ENCODE data around the gene SMURF1.

SMURF1 gene

DNA sequence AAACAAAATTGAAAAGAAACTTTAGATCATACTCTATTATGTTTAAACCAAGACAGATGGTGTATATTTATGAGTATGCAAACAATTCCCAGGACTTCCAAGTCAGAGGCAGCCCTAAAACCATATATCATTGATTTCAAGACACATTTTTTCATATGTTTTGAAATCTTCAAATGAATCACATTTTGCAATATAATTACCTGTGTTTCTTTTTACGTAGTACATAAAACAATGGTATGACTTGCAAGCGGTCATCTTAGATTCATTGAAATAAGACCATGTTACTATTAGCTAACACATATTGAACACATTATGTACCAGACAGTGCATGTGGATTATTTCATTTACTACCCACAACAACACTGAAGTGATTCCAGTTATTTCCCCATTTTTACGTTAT, 14.9 kb downstream of the SMURF1 start:
- H3K4me1 ChIP-seq (ENCODE audit: control insufficient read depth, insufficient read depth, low read length, unreplicated experiment), result peaks cover 45% of the 10 kb centered on the region

DNA sequence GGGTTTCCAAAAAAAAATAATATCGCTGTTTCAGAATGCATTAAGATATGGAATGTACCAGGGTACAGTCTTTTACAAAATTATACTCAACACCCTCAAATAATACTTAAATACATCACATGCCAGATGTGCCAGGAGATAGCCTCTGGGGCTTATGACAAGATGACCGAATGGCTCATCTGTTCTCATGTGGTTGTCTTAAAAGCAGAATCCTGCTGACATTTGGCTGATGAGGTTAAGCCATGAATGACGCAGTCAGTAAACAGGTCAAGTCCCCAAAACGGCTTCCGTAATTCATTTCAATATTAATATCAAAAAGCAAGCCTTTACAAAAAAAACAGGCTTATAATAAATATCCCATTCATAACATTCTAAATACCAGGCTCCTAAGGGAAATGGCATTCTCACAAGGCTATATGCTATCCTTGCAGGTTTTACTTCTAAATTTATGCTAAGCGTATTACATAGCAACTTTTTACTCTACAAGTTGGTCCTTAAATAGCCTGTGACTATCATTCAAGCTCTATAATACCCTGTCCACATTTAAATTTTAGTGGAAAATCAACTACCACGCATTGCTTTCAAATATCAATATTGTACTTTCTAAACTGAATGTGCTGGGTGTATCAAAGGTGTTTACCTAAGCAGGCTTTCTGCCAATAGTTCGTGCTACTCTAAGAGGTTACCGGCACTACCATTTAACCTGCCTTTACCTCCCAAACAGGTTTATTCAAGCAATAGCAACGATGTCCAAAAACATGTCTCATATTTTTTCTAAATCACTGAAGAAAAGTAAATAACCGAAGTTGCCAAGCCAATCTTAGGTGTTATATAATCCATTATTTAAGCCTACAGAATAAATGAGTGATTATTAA, 15.6 kb downstream of the SMURF1 start:
- H3K79me2 ChIP-seq (ENCODE audit: control insufficient read depth, insufficient read depth, low read length, unreplicated experiment), result peaks cover 89% of the 10 kb centered on the region
- no peaks in the 10 kb centered on the region for H3K27me3 ChIP-seq (ENCODE audit: insufficient read depth, low read length)
- no peak overlapping the region for H2AFZ ChIP-seq (ENCODE audit: low read length, unreplicated experiment)
- peaks cover 46% of the 10 kb centered on the region for H3K4me1 ChIP-seq (ENCODE audit: control insufficient read depth, insufficient read depth, low read length, unreplicated experiment)
- H3K4me3 ChIP-seq (ENCODE audit: low read depth, low read length), result no peak overlapping the region
- H3K36me3 ChIP-seq (ENCODE audit: insufficient read depth, low read length), result no peaks in the 10 kb centered on the region
- H3K27ac ChIP-seq (ENCODE audit: low read depth, low read length), result peak overlapping the region; percentile 45

More for the DNA sequence above, 14.9 kb downstream of the SMURF1 start:
- no peak overlapping the region for H2AFZ ChIP-seq (ENCODE audit: low read length, unreplicated experiment)
- no peak overlapping the region for H3K4me3 ChIP-seq (ENCODE audit: low read depth, low read length)
- peaks cover 92% of the 10 kb centered on the region for H3K79me2 ChIP-seq (ENCODE audit: control insufficient read depth, insufficient read depth, low read length, unreplicated experiment)
- no peaks in the 10 kb centered on the region for H3K27me3 ChIP-seq (ENCODE audit: insufficient read depth, low read length)
- no peaks in the 10 kb centered on the region for H3K36me3 ChIP-seq (ENCODE audit: insufficient read depth, low read length)
- no peak overlapping the region for H3K27ac ChIP-seq (ENCODE audit: low read depth, low read length)

DNA sequence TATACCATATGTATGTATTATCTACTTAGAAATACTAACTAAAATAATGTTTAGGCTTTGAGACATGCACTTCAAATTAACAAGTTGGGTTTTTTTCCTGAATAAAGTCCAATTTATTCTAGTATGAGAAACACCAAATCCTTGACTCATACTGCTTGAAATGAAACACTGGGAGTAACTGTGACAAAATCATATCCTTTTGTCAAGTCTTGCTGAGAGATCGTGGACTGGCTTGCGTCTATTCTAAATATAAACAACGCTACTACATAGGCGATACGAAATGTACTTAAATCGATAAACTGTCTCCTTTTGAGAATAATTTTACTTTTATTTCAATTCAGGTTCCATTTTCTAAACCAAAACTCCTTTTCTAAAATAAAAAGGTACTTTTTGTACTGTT, 16.3 kb downstream of the SMURF1 start:
- Histone ChIP-seq H3K36me3 (ENCODE audit: insufficient read depth, low read length) (no peaks in the 10 kb centered on the region), H2AFZ (ENCODE audit: low read length, unreplicated experiment) (no peak overlapping the region), H3K27me3 (ENCODE audit: insufficient read depth, low read length) (no peaks in the 10 kb centered on the region), H3K4me1 (ENCODE audit: control insufficient read depth, insufficient read depth, low read length, unreplicated experiment) (peaks cover 41% of the 10 kb centered on the region), H3K4me3 (ENCODE audit: low read depth, low read length) (no peak overlapping the region), H3K27ac (ENCODE audit: low read depth, low read length) (peak overlapping the region; percentile 45), H3K79me2 (ENCODE audit: control insufficient read depth, insufficient read depth, low read length, unreplicated experiment) (peaks cover 87% of the 10 kb centered on the region)

DNA sequence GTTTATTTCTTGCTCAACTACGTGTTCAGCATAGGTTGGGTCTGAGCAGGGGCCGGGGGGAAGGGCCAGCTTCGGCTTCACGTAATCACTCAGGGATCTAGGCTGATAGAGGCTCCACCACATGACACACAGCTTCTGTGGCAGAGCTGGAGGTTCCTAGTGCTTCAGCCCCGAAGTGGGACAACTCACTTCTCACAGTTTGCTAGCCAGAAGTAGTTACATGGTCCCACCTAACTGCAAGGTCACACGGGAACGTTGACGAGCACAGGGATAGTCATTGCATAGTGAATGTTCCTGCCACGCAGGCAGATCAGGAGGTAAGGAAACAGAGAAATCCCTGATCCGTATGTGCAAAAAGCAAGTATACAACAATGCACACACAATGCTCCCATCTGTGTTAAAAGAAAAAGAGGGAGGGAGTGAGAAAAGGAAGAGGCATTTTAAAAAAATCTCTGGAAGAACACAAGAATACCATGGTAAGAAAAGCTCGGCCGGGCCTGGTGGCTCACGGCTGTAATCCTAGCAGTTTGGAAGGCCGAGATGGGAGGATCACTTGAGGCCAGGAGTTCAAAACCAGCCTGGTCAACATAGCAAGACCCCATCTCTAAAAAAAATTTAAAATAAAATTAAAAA, 16.9 kb downstream of the SMURF1 start:
- Histone ChIP-seq H3K27me3 (ENCODE audit: insufficient read depth, low read length) (no peaks in the 10 kb centered on the region), H3K4me1 (ENCODE audit: control insufficient read depth, insufficient read depth, low read length, unreplicated experiment) (peaks cover 41% of the 10 kb centered on the region), H2AFZ (ENCODE audit: low read length, unreplicated experiment) (no peak overlapping the region), H3K27ac (ENCODE audit: low read depth, low read length) (peak overlapping the region; percentile 45), H3K36me3 (ENCODE audit: insufficient read depth, low read length) (no peaks in the 10 kb centered on the region), H3K79me2 (ENCODE audit: control insufficient read depth, insufficient read depth, low read length, unreplicated experiment) (peaks cover 82% of the 10 kb centered on the region), H3K4me3 (ENCODE audit: low read depth, low read length) (no peak overlapping the region)

GRCh38 chr7:99125505-99125865, 18.4 kb downstream of the SMURF1 start:
- H3K27ac ChIP-seq (ENCODE audit: low read depth, low read length), result peak overlapping the region; percentile 83; the same call in 1 of the 2 replicates
- no peak overlapping the region for H2AFZ ChIP-seq (ENCODE audit: low read length, unreplicated experiment)
- peaks cover 80% of the 10 kb centered on the region for H3K79me2 ChIP-seq (ENCODE audit: control insufficient read depth, insufficient read depth, low read length, unreplicated experiment)
- H3K4me3 ChIP-seq (ENCODE audit: low read depth, low read length), result no peak overlapping the region
- H3K27me3 ChIP-seq (ENCODE audit: insufficient read depth, low read length), result no peaks in the 10 kb centered on the region
- 0 out of 2 replicates have a peak, but pooled peaks cover under 1% of the 10 kb centered on the region for H3K36me3 ChIP-seq (ENCODE audit: insufficient read depth, low read length)
- H3K4me1 ChIP-seq (ENCODE audit: control insufficient read depth, insufficient read depth, low read length, unreplicated experiment), result peaks cover 54% of the 10 kb centered on the region

DNA sequence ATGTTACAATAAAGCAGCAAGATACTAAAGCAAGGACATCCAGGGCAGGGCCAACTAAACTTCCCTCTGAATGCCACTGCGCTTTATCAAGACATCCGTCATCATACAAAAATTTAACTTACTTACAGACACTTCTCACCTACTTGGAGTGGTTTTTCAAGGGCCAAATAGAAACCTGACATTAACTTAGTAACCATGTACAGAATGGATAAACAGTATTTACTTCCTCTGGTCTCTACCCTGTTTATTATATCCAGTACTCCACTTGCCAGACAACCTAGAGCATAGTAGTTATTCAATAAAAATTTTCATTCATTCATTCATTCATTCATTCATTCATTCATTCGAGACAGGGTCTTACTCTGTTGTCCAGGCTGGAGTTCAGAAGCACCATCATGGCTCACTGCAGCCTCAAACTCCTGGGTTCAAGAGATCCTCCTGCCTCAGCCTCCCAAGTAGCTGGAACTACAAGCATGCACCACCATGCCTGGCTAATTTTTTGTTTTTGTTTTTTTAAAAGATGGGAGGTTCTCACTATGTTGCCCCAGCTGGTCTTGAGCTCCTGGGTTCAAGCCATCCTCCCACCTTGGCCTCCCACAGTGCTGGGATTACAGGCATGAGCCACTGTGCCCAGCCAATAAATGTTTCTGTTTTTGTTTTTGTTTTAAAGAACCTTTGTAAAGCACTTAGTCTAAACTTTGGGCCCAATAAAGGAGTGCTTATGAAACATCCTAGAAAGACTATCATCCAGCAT, 19.0 kb downstream of the SMURF1 start:
- Histone ChIP-seq H2AFZ (ENCODE audit: low read length, unreplicated experiment) (no peak overlapping the region), H3K4me1 (ENCODE audit: control insufficient read depth, insufficient read depth, low read length, unreplicated experiment) (peaks cover 58% of the 10 kb centered on the region), H3K79me2 (ENCODE audit: control insufficient read depth, insufficient read depth, low read length, unreplicated experiment) (peaks cover 80% of the 10 kb centered on the region), H3K27me3 (ENCODE audit: insufficient read depth, low read length) (no peaks in the 10 kb centered on the region), H3K27ac (ENCODE audit: low read depth, low read length) (peak overlapping the region; percentile 83), H3K36me3 (ENCODE audit: insufficient read depth, low read length) (peaks cover 6% of the 10 kb centered on the region), H3K4me3 (ENCODE audit: low read depth, low read length) (no peak overlapping the region)

DNA sequence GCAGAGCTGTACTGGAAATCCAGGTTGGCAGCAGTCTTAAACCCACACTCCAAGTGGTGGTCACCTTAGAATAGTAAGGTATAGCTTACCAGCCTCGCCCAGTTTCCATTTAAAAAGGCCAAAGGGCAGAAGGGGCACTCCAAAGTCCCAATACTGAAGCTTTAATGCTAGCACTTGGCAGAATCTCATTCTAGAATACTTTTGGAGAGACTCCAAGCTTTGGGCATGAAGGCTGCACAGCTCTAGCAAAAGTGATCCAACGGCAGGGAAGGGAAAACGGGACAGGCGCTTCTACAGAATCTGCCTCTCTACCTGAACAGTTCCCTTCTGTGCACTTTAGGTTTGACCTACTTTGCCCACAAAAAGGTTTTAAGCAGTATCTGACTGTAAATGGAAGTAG, 19.7 kb downstream of the SMURF1 start:
- peaks cover 81% of the 10 kb centered on the region for H3K79me2 ChIP-seq (ENCODE audit: control insufficient read depth, insufficient read depth, low read length, unreplicated experiment)
- no peak overlapping the region for H2AFZ ChIP-seq (ENCODE audit: low read length, unreplicated experiment)
- H3K4me3 ChIP-seq (ENCODE audit: low read depth, low read length), result no peak overlapping the region
- H3K4me1 ChIP-seq (ENCODE audit: control insufficient read depth, insufficient read depth, low read length, unreplicated experiment), result peaks cover 56% of the 10 kb centered on the region
- peaks cover 11% of the 10 kb centered on the region for H3K36me3 ChIP-seq (ENCODE audit: insufficient read depth, low read length)
- no peaks in the 10 kb centered on the region for H3K27me3 ChIP-seq (ENCODE audit: insufficient read depth, low read length)
- peak overlapping the region; percentile 83 for H3K27ac ChIP-seq (ENCODE audit: low read depth, low read length)

DNA sequence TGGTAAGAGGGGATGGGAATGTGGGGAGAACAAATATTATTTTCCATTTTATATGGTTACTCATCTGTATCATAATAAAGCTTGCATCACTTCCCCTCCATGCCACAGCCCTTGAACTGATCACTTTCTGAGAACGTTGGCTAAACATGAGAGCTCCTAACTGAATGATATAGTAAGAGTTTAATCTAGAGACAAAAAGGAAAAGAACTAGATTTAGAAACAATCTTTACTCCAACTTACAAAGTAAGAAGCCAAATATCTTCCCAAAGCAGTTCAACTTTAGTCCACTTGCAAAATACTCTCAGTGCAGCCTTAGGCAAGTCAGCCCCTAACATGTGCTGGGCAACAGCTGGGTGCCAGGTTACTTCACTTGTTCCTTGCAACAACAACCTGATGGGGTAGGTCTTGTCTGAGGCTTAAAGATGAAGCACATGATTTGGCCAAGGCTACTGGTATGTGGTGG, 20.3 kb downstream of the SMURF1 start:
- Histone ChIP-seq H3K4me1 (ENCODE audit: control insufficient read depth, insufficient read depth, low read length, unreplicated experiment) (peaks cover 50% of the 10 kb centered on the region), H2AFZ (ENCODE audit: low read length, unreplicated experiment) (no peak overlapping the region), H3K27me3 (ENCODE audit: insufficient read depth, low read length) (no peaks in the 10 kb centered on the region), H3K79me2 (ENCODE audit: control insufficient read depth, insufficient read depth, low read length, unreplicated experiment) (peaks cover 81% of the 10 kb centered on the region), H3K27ac (ENCODE audit: low read depth, low read length) (peak overlapping the region; percentile 83), H3K4me3 (ENCODE audit: low read depth, low read length) (no peak overlapping the region), H3K36me3 (ENCODE audit: insufficient read depth, low read length) (peaks cover 11% of the 10 kb centered on the region)

- peaks cover 81% of the 10 kb centered on the region for H3K79me2 ChIP-seq (ENCODE audit: control insufficient read depth, insufficient read depth, low read length, unreplicated experiment)
- no peak overlapping the region for H2AFZ ChIP-seq (ENCODE audit: low read length, unreplicated experiment)
- H3K27ac ChIP-seq (ENCODE audit: low read depth, low read length), result peak overlapping the region; percentile 83
- peaks cover 45% of the 10 kb centered on the region for H3K4me1 ChIP-seq (ENCODE audit: control insufficient read depth, insufficient read depth, low read length, unreplicated experiment)
- no peak overlapping the region for H3K4me3 ChIP-seq (ENCODE audit: low read depth, low read length)
- peaks cover 11% of the 10 kb centered on the region for H3K36me3 ChIP-seq (ENCODE audit: insufficient read depth, low read length)
- no peaks in the 10 kb centered on the region for H3K27me3 ChIP-seq (ENCODE audit: insufficient read depth, low read length)
Observed at GRCh38 chr7:99122762-99123161, 21.1 kb downstream of the SMURF1 start.

- Histone ChIP-seq H2AFZ (ENCODE audit: low read length, unreplicated experiment) (no peak overlapping the region), H3K27ac (ENCODE audit: low read depth, low read length) (peak overlapping the region; percentile 86), H3K27me3 (ENCODE audit: insufficient read depth, low read length) (no peaks in the 10 kb centered on the region), H3K36me3 (ENCODE audit: insufficient read depth, low read length) (peaks cover 15% of the 10 kb centered on the region), H3K4me3 (ENCODE audit: low read depth, low read length) (peak overlapping the region; percentile 52), H3K79me2 (ENCODE audit: control insufficient read depth, insufficient read depth, low read length, unreplicated experiment) (peaks cover 79% of the 10 kb centered on the region), H3K4me1 (ENCODE audit: control insufficient read depth, insufficient read depth, low read length, unreplicated experiment) (peaks cover 37% of the 10 kb centered on the region)
Observed at GRCh38 chr7:99121496-99122021, 22.3 kb downstream of the SMURF1 start.

Data from ACC112 (cell line).